HG03469 (cell line): ENCODE measurements around the gene EDIL3.
"Not testable (repeated sequence)": the region's sequence is repeated elsewhere in the genome, so short reads cannot be mapped to it uniquely, and the experiment has no call there.

ENCODE experiments used
- ATAC-seq: cut with Tn5 transposase; IDR thresholded peaks from one replicate; pipeline ENCODE4 v1.9.1; 2021; ENCODE audit warnings: mild to moderate bottlenecking, moderate library complexity, moderate number of reproducible peaks; ENCODE audit not compliant: unreplicated experiment

Gene EDIL3

GRCh38 chr5:84202136-84202535 lies 182.5 kb downstream of the EDIL3 start:
- ATAC-seq = no peak

- no peak for ATAC-seq
Observed at GRCh38 chr5:84197538-84197937, 187.1 kb downstream of the EDIL3 start.

GRCh38 chr5:84191281-84191680 lies 193.4 kb downstream of the EDIL3 start:
- no peak for ATAC-seq

GRCh38 chr5:84184857-84185256 lies 199.8 kb downstream of the EDIL3 start:
- no peak for ATAC-seq

GRCh38 chr5:84181093-84181492 lies 203.6 kb downstream of the EDIL3 start:
- no peak for ATAC-seq

- ATAC-seq = no peak
Observed at GRCh38 chr5:84168841-84169240, 215.8 kb downstream of the EDIL3 start.

- ATAC-seq = no peak
Observed at GRCh38 chr5:84163671-84164070, 221.0 kb downstream of the EDIL3 start.

GRCh38 chr5:84162695-84163094 lies 222.0 kb downstream of the EDIL3 start:
- no peak for ATAC-seq

- ATAC-seq = not testable (repeated sequence)
Observed at GRCh38 chr5:84160650-84161049, 224.0 kb downstream of the EDIL3 start.

- ATAC-seq = no peak
Observed at GRCh38 chr5:84149094-84149493, 235.6 kb downstream of the EDIL3 start.

- no peak for ATAC-seq
Observed at GRCh38 chr5:84148651-84149050, 236.0 kb downstream of the EDIL3 start.

GRCh38 chr5:84137541-84137940 lies 247.1 kb downstream of the EDIL3 start:
- no peak for ATAC-seq

- no peak for ATAC-seq
Observed at GRCh38 chr5:84131372-84131771, 253.3 kb downstream of the EDIL3 start.

- ATAC-seq = no peak
Observed at GRCh38 chr5:84130006-84130580, 254.6 kb downstream of the EDIL3 start.

- no peak for ATAC-seq
Observed at GRCh38 chr5:84125216-84125615, 259.5 kb downstream of the EDIL3 start.

GRCh38 chr5:84119252-84119651 lies 265.4 kb downstream of the EDIL3 start:
- ATAC-seq = no peak

GRCh38 chr5:84118551-84118950 lies 266.1 kb downstream of the EDIL3 start:
- no peak for ATAC-seq

GRCh38 chr5:84115727-84116126 lies 269.0 kb downstream of the EDIL3 start:
- no peak for ATAC-seq

- no peak for ATAC-seq
Observed at GRCh38 chr5:84113246-84114105, 271.2 kb downstream of the EDIL3 start.

- no peak for ATAC-seq
Observed at GRCh38 chr5:84092738-84093137, 291.9 kb downstream of the EDIL3 start.

- ATAC-seq = no peak
Observed at GRCh38 chr5:84091127-84091799, 293.4 kb downstream of the EDIL3 start.

GRCh38 chr5:84088996-84089395 lies 295.7 kb downstream of the EDIL3 start:
- no peak for ATAC-seq
